GM13976 (cell line): Measurements from ENCODE around the gene MED16.
A peak's percentile ranks its signal among the peaks of the same experiment; 100 is the strongest.

ENCODE experiments used
- DNase-seq: peaks from one replicate; pipeline ENCODE4 v3.0.0; 2012; ENCODE audit warnings: low spot score
- in situ Hi-C: fragments of 300-500 bp; cut with MboI; formaldehyde crosslinking; loops from one replicate; pipeline ENCODE4 v1.12.0; 2022; ENCODE audit warnings: low sequenced_read_pairs, mixed read lengths, inconsistent platforms; ENCODE audit not compliant: unreplicated experiment
- TF ChIP-seq, protein P1 (sequence below): IDR thresholded peaks from 2 replicates; pipeline ENCODE4 v1.5.1; 2012; ENCODE audit warnings: borderline replicate concordance, mild to moderate bottlenecking; ENCODE audit not compliant: insufficient read depth; ENCODE audit errors: extremely low read depth, missing control alignments, control extremely low read depth

The MED16 gene

DNA sequence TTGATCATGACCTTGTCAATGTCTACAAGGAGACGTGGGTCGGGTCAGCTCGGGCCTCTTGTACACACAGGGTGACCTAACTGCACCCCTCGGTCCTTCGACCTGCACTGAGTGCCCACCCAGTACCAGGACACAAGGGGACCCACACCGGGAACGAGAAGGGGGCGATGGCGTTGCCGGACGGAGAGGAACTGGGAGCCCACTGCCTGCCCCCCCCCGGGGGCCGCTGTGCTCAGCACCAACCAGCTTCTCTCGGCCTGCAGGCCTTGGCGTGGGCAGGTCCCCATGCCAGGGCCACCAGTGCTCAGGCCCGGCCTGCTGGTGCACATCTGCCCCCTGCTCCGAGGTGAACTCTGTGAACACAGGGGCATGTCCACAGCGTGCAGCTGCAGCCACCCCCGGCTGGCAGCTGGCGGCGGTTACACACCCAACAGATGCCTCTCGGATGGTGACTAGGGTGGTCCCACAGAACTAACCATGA, 19.4 kb downstream of the MED16 start:
- in situ Hi-C loops: no loop called here
- no peak for DNase-seq
- TF ChIP-seq, protein P1, sequence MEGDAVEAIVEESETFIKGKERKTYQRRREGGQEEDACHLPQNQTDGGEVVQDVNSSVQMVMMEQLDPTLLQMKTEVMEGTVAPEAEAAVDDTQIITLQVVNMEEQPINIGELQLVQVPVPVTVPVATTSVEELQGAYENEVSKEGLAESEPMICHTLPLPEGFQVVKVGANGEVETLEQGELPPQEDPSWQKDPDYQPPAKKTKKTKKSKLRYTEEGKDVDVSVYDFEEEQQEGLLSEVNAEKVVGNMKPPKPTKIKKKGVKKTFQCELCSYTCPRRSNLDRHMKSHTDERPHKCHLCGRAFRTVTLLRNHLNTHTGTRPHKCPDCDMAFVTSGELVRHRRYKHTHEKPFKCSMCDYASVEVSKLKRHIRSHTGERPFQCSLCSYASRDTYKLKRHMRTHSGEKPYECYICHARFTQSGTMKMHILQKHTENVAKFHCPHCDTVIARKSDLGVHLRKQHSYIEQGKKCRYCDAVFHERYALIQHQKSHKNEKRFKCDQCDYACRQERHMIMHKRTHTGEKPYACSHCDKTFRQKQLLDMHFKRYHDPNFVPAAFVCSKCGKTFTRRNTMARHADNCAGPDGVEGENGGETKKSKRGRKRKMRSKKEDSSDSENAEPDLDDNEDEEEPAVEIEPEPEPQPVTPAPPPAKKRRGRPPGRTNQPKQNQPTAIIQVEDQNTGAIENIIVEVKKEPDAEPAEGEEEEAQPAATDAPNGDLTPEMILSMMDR: no peak

DNA sequence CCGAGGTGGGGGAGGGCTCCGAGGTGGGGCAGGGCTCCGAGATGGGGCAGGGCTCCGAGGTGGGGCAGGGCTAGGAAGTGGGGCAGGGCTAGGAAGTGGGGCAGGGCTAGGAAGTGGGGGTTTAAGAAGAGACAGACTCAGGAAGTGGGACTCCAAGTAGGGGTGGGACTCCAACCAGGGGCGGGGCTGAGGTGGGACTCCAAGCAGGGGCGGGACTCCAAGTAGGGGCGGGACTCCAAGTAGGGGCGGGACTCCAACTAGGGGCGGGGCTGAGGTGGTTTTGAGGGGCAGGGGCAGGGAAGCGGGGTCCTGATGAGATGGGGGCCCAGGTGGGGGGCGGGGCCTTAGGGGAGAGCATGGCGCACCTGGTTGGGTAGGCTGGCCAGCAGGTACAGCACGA, 19.9 kb downstream of the MED16 start:
- peak; percentile 84 for DNase-seq
- TF ChIP-seq, protein P1: no peak
- in situ Hi-C loops: no loop called here

DNA sequence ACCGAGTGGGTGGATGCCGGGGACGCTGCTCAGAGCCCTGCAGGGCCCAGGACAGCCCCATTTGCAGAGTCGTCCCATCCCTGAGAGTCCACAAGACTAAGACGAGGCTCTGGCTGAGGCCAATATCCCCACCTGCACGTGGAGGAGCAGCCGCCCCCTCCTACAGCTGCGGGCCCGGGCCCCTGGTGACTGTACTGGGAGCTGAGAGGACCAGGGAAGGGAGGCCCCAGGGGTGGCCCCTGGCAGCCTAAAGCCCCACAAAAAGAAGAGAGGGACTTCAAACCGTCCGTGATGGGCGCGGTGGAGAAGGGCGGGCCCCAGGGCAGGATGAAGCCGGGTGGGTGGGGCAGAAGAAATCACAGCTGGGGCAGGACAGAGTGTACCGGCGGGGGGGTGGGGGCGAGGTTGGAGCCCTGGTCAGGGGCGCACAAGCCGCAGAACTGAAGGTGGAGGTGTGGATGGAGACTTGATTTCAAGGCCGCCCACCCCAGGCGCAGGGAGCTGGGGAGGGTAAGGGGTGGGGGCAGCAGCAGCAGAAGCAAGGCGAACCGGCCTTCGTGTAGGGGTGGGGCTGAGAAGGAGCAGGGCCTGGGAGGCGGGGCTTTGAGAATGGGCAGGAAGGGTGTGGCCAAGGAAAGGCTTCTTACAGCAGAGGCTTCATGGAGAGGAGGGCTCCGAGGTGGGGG, 20.6 kb downstream of the MED16 start:
- in situ Hi-C loops: no loop called here
- TF ChIP-seq, protein P1: no peak
- DNase-seq: peak; percentile 90

DNA sequence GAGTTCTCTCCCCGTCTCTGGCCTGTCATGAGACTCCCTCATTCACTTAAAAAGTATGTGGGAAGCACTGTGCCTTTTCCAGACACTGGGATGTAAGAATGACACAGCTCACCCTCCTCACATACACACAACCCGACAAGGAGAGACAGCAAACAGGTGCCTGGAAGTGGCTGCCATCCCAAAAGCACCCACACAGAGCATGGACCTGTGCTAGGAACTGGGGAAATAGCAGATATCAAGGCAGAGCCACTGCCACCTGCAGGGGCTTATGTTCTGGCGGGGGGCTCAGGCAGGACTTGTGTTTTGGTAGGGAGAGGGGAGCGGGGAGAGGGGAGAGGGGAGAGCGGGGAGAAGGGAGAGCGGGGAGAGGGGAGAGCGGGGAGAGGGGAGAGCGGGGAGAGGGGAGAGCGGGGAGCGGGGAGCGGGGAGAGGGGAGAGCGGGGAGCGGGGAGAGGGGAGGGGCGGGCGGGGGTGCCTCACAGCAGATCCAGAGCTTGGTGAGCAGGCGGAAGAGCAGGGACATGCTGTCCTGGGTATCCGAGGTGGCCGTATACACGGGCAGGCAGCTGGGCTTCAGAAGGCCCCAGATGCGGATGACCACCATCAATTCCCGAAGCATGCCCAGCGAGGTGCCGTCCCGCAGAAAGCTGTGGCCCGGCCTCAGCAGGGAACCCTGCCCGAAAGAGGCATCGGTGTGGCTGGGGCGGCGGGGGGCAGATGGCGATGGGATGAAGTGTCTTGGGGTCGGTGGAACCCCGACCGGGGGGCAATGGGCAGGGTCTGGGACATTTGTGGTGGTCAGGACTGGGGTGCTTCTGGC, 21.3 kb downstream of the MED16 start:
- TF ChIP-seq, protein P1: no peak
- in situ Hi-C loops: no loop called here
- no peak for DNase-seq

DNA sequence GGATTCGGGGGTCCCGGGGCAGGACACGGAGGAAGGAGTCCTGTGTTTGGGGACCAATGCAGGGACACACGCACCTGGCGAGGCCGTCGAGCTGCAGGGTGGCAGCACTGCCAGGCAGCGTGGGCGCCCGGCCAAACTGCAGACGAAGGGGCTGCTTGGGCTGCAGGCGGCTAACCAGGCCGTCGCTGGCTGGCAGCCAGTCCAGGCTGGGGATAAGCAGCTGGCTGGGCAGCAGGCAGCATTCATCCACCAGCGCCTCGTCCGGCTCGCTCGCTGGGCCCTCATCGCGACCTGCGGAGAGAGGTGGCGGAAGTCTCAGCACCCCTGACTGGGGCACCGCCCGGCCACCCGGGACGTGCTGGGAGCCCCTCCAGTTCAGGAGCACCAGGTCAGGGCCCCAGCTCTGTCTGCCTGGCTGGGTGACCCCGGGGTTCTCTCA, 22.0 kb downstream of the MED16 start:
- in situ Hi-C loops: no loop called here
- no peak for DNase-seq
- TF ChIP-seq, protein P1: no peak

DNA sequence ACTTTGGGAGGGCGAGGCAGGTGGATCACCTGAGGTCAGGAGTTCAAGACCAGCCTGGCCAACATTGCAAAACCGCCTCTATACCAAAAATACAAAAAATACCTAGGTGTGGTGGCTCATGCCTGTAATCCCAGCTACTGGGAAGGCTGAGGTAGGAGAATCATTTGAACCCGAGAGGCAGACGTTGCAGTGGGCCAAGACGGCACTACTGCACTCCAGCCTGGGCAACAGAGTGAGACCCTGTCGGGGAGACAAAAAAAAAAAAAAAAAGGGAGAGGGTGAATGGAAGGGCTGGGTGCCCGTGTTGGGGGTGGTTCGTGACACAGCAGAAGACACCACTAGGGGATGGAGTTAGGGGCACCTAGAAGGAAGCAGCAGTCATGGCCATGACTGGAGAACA, 22.7 kb downstream of the MED16 start:
- DNase-seq: no peak
- TF ChIP-seq, protein P1: no peak
- in situ Hi-C loops: no loop called here
